NT2/D1 (cell line): ENCODE results near the gene OR2L2.

Source experiments
- YY1 ChIP-seq: IDR thresholded peaks from 2 replicates; pipeline ENCODE4 v1.6.1; 2011; ENCODE audit not compliant: insufficient read length, insufficient read depth
- ZNF274 ChIP-seq: IDR thresholded peaks from 2 replicates; pipeline ENCODE4 v1.6.1; 2011; ENCODE audit warnings: mild to moderate bottlenecking, low read depth, low read length

- TF ChIP-seq ZNF274: no peak
- no peak for TF ChIP-seq YY1
Measured at GRCh38 chr1:248054671-248055070, 24.8 kb downstream of the OR2L2 start.
